ENCODE measurements around the gene GNAI3. TPM values are rescaled to one million over a fixed set of nuclear protein-coding genes. Genes with fewer than 3 reads are reported as not detected.

GNAI3 gene
- polyA plus RNA-seq, 2 of the 4 experiments (the other 2 are of a cell fraction): 5.3 to 8.7 TPM

DNA sequence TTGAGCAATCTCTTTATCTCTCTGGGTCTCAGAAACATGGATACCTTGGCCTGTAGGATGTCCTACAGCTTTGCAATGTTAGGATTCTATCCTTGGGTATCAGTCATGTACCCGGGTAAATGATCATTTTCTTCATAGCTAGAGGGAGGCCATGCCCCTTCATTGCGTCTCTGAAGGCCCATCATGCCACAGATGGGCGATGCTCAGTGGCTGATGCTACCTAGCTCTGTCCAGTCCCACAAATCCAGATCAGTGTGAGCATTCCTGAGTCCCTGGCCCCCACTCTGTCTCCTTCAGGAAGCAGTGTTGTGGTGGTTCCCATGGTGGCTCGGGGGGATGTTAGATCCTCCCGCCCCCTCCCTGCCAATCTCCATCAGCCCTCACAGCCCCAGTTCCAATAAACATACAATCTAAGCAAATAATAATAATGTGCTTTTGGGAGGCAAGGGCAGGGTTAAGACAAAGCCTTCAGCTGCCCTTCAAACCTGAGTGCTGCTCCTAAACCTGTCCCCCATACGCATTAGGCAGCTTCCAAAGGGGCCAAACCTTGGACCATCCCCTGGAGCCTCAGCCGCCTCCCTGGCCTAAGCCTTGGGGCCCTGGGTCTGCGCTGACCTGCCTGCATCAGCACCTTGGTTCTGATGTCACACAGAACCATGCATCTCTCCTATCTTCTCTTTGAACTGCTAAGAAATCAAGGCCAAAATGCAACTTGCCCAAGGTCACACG is 9.4 kb upstream of the GNAI3 start (continued):
- TF ChIP-seq, protein P1, sequence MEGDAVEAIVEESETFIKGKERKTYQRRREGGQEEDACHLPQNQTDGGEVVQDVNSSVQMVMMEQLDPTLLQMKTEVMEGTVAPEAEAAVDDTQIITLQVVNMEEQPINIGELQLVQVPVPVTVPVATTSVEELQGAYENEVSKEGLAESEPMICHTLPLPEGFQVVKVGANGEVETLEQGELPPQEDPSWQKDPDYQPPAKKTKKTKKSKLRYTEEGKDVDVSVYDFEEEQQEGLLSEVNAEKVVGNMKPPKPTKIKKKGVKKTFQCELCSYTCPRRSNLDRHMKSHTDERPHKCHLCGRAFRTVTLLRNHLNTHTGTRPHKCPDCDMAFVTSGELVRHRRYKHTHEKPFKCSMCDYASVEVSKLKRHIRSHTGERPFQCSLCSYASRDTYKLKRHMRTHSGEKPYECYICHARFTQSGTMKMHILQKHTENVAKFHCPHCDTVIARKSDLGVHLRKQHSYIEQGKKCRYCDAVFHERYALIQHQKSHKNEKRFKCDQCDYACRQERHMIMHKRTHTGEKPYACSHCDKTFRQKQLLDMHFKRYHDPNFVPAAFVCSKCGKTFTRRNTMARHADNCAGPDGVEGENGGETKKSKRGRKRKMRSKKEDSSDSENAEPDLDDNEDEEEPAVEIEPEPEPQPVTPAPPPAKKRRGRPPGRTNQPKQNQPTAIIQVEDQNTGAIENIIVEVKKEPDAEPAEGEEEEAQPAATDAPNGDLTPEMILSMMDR (IDR thresholded peaks at IDR 0.05): no peak
- no peak for TF ChIP-seq ZNF302 (CRISPR knock-in tag; IDR thresholded peaks at IDR 0.05)
- no peak for TF ChIP-seq PHF8 (IDR thresholded peaks at IDR 0.05; ENCODE audit: borderline replicate concordance, low read depth)
- TF ChIP-seq RFX5 (IDR thresholded peaks at IDR 0.05): no peak
- no peak for TF ChIP-seq NPAS2 (CRISPR knock-in tag; IDR thresholded peaks at IDR 0.05; ENCODE audit: borderline replicate concordance)
- TF ChIP-seq, protein P2, sequence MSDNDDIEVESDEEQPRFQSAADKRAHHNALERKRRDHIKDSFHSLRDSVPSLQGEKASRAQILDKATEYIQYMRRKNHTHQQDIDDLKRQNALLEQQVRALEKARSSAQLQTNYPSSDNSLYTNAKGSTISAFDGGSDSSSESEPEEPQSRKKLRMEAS (IDR thresholded peaks at IDR 0.05): no peak
- TF ChIP-seq EP300 (IDR thresholded peaks at IDR 0.05): no peak
- no peak for TF ChIP-seq NR3C1 (IDR thresholded peaks at IDR 0.05)
- TF ChIP-seq BHLHE40 (IDR thresholded peaks at IDR 0.05; ENCODE audit: low read depth, low read length): no peak

DNA sequence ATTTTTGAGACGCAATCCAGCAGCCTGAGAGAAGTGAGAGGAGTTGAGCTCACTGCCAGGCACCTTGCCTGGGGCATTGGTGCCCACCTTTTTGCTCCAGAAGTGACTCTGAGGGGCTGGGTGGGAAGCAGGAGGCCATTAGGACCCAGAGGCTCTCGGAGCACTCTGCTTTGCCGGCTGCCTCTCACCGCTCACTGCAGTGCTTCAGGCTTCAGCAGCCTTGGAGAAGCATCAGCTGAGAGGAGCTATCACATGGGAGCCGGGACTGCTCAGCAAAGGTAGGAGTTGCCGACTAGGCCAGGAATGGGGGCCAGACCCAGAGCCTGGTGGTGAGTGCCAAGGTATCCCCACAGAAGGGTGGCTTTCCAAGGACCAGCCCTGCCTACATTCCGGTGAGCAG is 8.7 kb upstream of the GNAI3 start, which contains the start of gene GPR61:
Gene GPR61, plus strand, starts transcription at position 197 of the 400 bp plus-strand sequence. CDS start 3,151 bp downstream, outside the sequence.
- ChIA-PET POLR2A (no interaction called here), CTCF (interaction anchor here (1.4 to 21.4 kb wide), 6 partner anchors 7 to 235 kb away, joined by 3 to 749 read pairs (median 76); partner anchors contain the start of genes ATXN7L2 and CYB561D1)
- no CpG with 5 or more reads among the region's 7 CpGs for WGBS (ENCODE audit: missing lambda C conversion rate)
- FAIRE-seq (no peak), ATAC-seq (no peak), DNase-seq (ENCODE audit: low read depth in 1 of 2, low spot score in 1 of 2) (no peak)
- no peak within 1 kb of the TSS for H3K4me3 ChIP-seq
- TF ChIP-seq HOXB5 (CRISPR knock-in tag; IDR thresholded peaks at IDR 0.05) (no peak), MAZ (IDR thresholded peaks at IDR 0.05; ENCODE audit: borderline replicate concordance, low read depth, low read length) (no peak)
- no peak within 1 kb of the TSS for H3K27ac ChIP-seq
- no peak within 1 kb of the TSS for H3K4me2 ChIP-seq
- H3K9me3 ChIP-seq: no peaks in the 10 kb centered on the region
- H3K4me1 ChIP-seq: no peaks in the 10 kb centered on the region

DNA sequence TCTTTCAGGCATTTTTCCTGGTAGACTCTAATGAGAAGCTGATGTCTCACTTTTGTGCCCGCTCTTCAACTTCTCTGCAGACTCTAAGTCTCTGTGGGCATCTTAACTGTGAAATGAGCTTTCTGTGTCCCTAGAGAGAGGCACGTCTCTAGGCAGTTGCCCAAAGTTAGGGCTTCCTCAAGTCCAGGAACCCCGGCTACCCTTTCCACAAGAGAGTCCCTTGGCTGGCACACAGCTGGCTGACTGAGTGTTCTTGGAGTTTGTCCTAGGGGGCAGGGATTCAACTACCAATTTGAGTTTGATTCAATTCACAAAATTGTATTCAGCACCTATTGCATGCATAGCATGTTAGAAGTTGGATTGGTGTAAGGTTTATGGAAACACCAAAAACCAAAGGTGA is 7.3 kb upstream of the GNAI3 start:
- ATAC-seq (no peak), DNase-seq (ENCODE audit: low read depth in 1 of 2, low spot score in 1 of 2) (no peak), FAIRE-seq (no peak)
- Histone ChIP-seq H3K4me3 (no peak overlapping the region), H3K4me2 (no peak overlapping the region), H3K27ac (no peak overlapping the region), H3K4me1 (no peaks in the 10 kb centered on the region), H3K9me3 (no peaks in the 10 kb centered on the region)
- 90% methylated on average over 2 of the region's 3 CpGs for WGBS (ENCODE audit: missing lambda C conversion rate)
- POLR2A ChIA-PET: no interaction called here
- CTCF ChIA-PET: interaction anchor here (1.4 to 21.4 kb wide), 6 partner anchors 8 to 233 kb away, joined by 3 to 749 read pairs (median 80); partner anchors contain the start of genes ATXN7L2 and CYB561D1
- TF ChIP-seq, protein P3, sequence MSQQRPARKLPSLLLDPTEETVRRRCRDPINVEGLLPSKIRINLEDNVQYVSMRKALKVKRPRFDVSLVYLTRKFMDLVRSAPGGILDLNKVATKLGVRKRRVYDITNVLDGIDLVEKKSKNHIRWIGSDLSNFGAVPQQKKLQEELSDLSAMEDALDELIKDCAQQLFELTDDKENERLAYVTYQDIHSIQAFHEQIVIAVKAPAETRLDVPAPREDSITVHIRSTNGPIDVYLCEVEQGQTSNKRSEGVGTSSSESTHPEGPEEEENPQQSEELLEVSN (IDR thresholded peaks at IDR 0.05; ENCODE audit: borderline replicate concordance, low read depth): no peak
- TF ChIP-seq NR3C1 (IDR thresholded peaks at IDR 0.05) (no peak), FOSL2 (IDR thresholded peaks at IDR 0.05) (no peak), FOSL2 (CRISPR knock-in tag; IDR thresholded peaks at IDR 0.05) (no peak), HOXB13 (CRISPR knock-in tag; IDR thresholded peaks at IDR 0.05; ENCODE audit: low read depth) (no peak), HEYL (CRISPR knock-in tag; IDR thresholded peaks at IDR 0.05) (no peak), MYC (IDR thresholded peaks at IDR 0.05; ENCODE audit: borderline replicate concordance, low read length) (no peak), SREBF2 (IDR thresholded peaks at IDR 0.05) (no peak), NPAS2 (CRISPR knock-in tag; IDR thresholded peaks at IDR 0.05; ENCODE audit: borderline replicate concordance) (no peak), NFE2L2 (conservative IDR thresholded peaks at IDR 0.05; ENCODE audit: low read length) (no peak), POLR2A (IDR thresholded peaks at IDR 0.05; ENCODE audit: low read length) (no peak), EHMT2 (IDR thresholded peaks at IDR 0.05; ENCODE audit: low read depth) (no peak)

Data from A549 (cell line).